Effector memory CD8-positive, alpha-beta T cell (primary cell): ENCODE measurements around the gene CHST4.

Source experiments
- ATAC-seq: fragments of 150-1000 bp; cut with Tn5 transposase; replicated peaks from 2 replicates; pipeline ENCODE4 v1.10.0; 2021; ENCODE audit warnings: mild to moderate bottlenecking, moderate library complexity
- DNase-seq, 3 experiments: peaks; one replicate each; pipeline ENCODE4 v3.0.0; 2021
- H3K27ac Mint-ChIP-seq, 2 donors: one replicate each; pipeline ENCODE4 v1.8.0; 2022; ENCODE audit warnings: mild to moderate bottlenecking in 2 of 2, mixed read lengths in 2 of 2, moderate library complexity in 2 of 2
- H3K27me3 Mint-ChIP-seq, 2 donors: one replicate each; pipeline ENCODE4 v1.8.0; 2022; ENCODE audit warnings: mixed read lengths in 2 of 2
- H3K36me3 Mint-ChIP-seq: one replicate; pipeline ENCODE4 v1.8.0; 2022; ENCODE audit warnings: mild to moderate bottlenecking, moderate library complexity, mixed read lengths; ENCODE audit not compliant: insufficient read depth
- H3K4me1 Mint-ChIP-seq, 2 donors: one replicate each; pipeline ENCODE4 v1.8.0; 2022; ENCODE audit warnings: low read depth in 2 of 2, mixed read lengths in 2 of 2
- H3K4me3 Mint-ChIP-seq, 2 donors: one replicate each; pipeline ENCODE4 v1.8.0; 2022; ENCODE audit warnings: mild to moderate bottlenecking in 2 of 2, mixed read lengths in 2 of 2, moderate library complexity in 2 of 2
- H3K9me3 Mint-ChIP-seq, 2 donors: one replicate each; pipeline ENCODE4 v1.8.0; 2022; ENCODE audit warnings: mixed read lengths in 2 of 2
- total RNA-seq, 9 experiments: gene quantifications; one replicate each; lab custom pipeline; 2026; lab: John Stamatoyannopoulos, UW

CHST4 gene
- 0 to 0.06 (median 0) reads per million in 9 experiments for total RNA-seq

DNA sequence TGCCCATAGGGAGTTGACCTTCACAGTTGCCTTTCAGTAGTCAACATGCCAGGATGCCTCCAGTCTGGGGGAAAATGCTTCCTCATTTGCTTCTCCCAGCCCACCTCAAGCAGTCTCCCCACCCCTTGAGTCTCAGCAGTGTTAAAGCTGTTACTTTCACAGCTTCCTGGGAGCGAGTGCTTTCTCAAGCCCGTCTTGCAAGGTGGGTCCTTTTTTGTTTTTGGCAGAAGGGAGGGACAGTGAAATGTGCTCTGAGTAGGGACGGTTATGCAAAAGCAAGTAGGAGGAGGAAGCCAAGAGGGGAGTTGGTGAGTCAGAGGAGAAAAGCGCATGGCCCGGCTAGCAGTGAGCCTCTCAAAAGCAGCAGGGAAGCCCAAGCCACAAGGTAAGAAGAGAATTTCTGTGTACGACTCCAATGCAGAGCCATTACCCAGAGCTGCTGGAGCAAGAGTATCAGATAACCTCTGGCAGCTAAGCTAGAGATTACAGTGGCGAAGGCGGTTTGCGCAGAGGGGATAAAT, at the start of gene CHST4:
CHST4 (plus strand) TSS at position 316 of the 521 bp plus-strand sequence. CDS start 10,252 bp downstream, outside the sequence.
- Mint-ChIP-seq H3K27me3 (peaks cover 47 to 81% of the 10 kb centered on the region in 2 donors), H3K4me1 (no peaks in the 10 kb centered on the region), H3K36me3 (no peaks in the 10 kb centered on the region), H3K27ac (no peak within 1 kb of the TSS), H3K9me3 (no peaks in the 10 kb centered on the region), H3K4me3 (no peak within 1 kb of the TSS)
- no peak for DNase-seq
- ATAC-seq, result no peak

DNA sequence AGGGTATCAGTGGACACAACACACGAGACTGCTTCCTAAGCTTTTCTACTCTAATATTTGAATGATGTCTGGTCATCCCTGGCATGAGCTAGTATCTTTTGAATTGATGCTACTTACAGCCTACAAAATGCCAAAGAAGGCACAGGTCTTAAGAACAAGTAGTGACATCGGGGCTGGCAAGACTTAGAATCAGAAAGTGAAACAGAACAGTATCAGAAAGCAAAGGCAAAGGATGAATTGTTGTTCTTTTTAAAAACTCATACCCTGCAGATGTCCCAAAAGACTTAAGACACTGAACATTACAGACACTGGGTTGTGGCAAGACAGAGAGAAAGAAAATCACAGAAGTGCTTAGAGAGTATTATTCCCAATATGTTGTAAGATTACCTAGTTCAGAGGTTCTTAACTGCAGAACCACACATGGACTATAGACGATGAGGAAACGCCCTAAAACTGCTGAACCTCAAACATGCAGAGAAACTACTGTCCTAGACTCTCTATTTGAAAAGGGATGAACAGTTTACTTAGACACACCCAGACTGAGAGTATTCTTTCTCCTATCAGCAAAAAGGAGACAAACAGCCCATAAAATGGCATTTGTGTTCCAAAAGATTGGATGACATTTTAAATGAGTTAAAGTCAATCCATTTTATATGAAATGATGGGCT, 49.6 kb upstream of the CHST4 start:
- no peak overlapping the region for H3K27ac Mint-ChIP-seq
- no peaks in the 10 kb centered on the region for H3K36me3 Mint-ChIP-seq
- no peak for ATAC-seq

DNA sequence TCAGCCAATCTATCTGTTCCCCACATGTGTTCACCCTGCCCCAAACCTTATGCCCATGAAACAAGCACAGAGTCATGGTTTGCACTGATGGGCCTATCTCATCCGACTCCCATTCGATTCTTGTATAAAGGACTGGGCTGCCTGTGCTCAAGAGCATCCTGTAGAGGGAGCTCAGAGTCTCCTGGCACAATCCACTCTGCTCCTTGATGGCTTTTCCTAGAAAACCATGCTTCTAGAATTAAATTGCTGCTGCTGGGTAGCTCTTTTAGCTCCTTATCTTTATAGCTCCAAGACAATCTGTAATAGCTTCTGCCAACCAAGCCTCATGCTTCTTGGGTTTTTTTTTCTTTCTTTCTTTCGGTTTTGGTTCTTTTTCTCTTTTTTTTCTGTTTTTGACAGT, 46.8 kb upstream of the CHST4 start:
- H3K4me1 Mint-ChIP-seq, result peaks cover 7 to 8% of the 10 kb centered on the region in 2 donors
- H3K36me3 Mint-ChIP-seq, result peaks cover 4% of the 10 kb centered on the region
- ATAC-seq (no peak), DNase-seq (no peak)
- no peaks in the 10 kb centered on the region for H3K9me3 Mint-ChIP-seq
- no peak overlapping the region for H3K27ac Mint-ChIP-seq
- H3K27me3 Mint-ChIP-seq, result no peaks in the 10 kb centered on the region
- no peak overlapping the region for H3K4me3 Mint-ChIP-seq

More for the DNA sequence above, 49.6 kb upstream of the CHST4 start:
- Mint-ChIP-seq H3K9me3 (no peaks in the 10 kb centered on the region), H3K27me3 (no peaks in the 10 kb centered on the region), H3K4me3 (no peak overlapping the region), H3K4me1 (no peaks in the 10 kb centered on the region)
- DNase-seq, result no peak

DNA sequence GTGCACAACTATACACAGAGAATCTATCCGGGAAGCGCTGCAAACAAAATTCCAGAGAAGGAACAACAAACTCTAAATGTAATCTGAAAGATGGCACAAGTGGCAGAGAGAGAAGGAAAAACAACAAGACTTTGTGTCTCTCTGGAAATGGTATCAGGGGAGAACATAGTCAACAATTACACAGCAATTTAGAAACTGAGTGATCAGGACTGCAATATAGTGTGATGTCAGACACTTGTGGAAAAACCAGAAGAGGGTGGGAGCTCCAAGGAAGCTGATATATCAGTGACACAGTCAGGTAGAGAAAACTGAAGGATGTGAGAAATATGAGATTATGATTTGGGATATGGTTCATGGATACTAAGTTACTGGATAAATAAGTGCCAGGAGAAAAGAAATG, 45.3 kb upstream of the CHST4 start:
- peaks cover 4% of the 10 kb centered on the region for H3K36me3 Mint-ChIP-seq
- no peak overlapping the region for H3K4me3 Mint-ChIP-seq
- no peaks in the 10 kb centered on the region for H3K9me3 Mint-ChIP-seq
- no peaks in the 10 kb centered on the region for H3K27me3 Mint-ChIP-seq
- no peak for DNase-seq
- ATAC-seq, result no peak
- H3K27ac Mint-ChIP-seq, result peak overlapping the region in 1 of 2 donors; percentile 0
- peaks cover 8 to 13% of the 10 kb centered on the region in 2 donors for H3K4me1 Mint-ChIP-seq

DNA sequence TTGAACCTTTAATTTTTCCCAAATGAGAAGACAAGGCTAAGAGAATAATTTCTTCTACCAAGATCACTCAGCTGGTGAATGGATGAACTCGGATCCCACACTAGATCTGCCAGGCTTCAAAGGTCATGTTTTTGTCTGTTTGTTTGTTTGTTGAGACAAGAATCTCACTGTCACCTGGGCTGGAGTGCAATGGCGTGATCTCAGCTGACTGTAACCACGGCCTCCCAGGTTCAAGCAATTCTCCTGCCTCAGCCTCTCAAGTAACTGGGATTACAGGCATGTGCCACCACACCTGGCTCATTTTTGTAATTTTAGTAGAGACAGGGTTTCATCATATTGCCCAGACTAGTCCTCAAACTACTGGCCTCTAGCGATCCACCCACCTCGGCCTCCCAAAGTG, 43.7 kb upstream of the CHST4 start:
- ATAC-seq (no peak), DNase-seq (no peak)
- H3K36me3 Mint-ChIP-seq, result peaks cover 4% of the 10 kb centered on the region
- H3K27ac Mint-ChIP-seq, result no peak overlapping the region
- peaks cover 3 to 7% of the 10 kb centered on the region in 2 donors for H3K27me3 Mint-ChIP-seq
- H3K4me1 Mint-ChIP-seq, result peaks cover 8 to 13% of the 10 kb centered on the region in 2 donors
- H3K4me3 Mint-ChIP-seq, result no peak overlapping the region
- H3K9me3 Mint-ChIP-seq, result no peaks in the 10 kb centered on the region

DNA sequence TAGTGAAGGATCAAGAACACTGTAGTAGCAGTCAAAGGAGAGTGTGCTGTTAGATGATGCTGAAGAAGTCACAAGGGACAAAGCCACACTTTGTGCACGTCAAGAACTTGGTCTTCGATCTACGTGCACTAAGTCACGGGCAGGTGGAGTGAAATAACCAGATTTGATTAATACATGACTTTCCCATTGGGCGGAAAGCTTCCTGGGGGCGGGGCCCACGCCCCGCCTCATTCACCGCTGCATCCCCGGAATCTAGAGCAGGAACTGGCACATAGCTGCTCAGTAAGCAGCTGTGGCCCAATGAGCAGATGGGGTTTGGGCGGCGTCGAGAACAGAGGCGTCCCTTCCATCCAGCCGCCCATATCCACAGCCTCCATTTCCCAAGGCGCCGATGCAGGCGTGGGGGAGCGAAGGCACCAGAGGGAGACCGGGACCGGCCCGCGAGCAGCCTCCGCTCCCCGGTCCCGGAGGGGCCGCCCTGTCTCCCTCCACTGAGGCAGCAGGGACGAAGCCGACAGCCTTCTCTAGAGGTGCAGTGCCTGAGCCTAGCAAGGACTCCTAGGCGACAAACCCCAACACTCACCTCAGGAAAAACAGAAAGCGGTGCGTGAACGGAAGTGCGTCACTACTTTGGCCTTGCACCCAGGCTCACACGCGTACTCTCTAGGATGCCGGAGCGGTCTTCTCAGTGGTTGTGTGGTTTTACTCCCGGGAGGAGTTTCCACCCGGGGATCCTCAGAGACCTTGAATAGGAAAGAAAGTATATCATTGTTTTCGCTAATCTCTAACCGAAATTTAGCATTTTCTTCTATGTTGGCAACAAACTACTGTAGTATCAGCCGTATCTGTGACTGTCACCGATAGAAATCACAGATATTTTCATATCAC, 42.0 kb upstream of the CHST4 start:
- ATAC-seq (peak; percentile 83), DNase-seq (peak; percentile 73 to 75 (median 74))
- peak overlapping the region; percentile 87 to 94 for H3K27ac Mint-ChIP-seq
- peak overlapping the region; percentile 83 to 87 for H3K4me3 Mint-ChIP-seq
- H3K4me1 Mint-ChIP-seq, result peaks cover 8 to 13% of the 10 kb centered on the region in 2 donors
- H3K36me3 Mint-ChIP-seq, result peaks cover 7% of the 10 kb centered on the region
- no peaks in the 10 kb centered on the region for H3K9me3 Mint-ChIP-seq
- peaks cover 7 to 12% of the 10 kb centered on the region in 2 donors for H3K27me3 Mint-ChIP-seq

DNA sequence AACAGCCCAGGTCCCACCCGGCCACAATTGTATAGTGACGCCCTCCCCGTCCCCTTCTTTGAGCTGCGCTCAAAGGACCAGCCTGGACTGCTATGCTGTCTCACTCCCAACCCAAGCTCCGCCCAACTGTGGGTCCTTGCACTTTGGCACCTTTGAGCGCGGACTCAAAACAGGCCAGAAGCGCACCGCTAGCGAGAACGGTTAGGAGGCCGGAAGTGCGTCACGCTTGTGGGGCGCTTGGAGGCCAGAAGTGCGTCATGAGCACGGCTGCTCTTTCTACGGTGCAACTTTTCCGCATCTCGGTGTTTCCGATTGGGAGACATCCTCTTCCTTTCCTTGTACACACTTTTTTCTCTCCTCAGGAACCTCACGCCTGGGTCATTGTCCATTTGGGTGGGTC, 37.1 kb upstream of the CHST4 start, which contains the start of gene ZNF19:
ZNF19 (minus strand) TSS at position 203 of the 400 bp plus-strand sequence. CDS start 7,210 bp downstream, outside the sequence.
- Mint-ChIP-seq H3K4me1 (peaks cover 2 to 6% of the 10 kb centered on the region in 2 donors), H3K9me3 (no peaks in the 10 kb centered on the region), H3K36me3 (peaks cover 5% of the 10 kb centered on the region), H3K4me3 (no peak within 1 kb of the TSS), H3K27ac (no peak within 1 kb of the TSS), H3K27me3 (peaks cover 7 to 12% of the 10 kb centered on the region in 2 donors)
- DNase-seq, result no peak
- ATAC-seq, result no peak

DNA sequence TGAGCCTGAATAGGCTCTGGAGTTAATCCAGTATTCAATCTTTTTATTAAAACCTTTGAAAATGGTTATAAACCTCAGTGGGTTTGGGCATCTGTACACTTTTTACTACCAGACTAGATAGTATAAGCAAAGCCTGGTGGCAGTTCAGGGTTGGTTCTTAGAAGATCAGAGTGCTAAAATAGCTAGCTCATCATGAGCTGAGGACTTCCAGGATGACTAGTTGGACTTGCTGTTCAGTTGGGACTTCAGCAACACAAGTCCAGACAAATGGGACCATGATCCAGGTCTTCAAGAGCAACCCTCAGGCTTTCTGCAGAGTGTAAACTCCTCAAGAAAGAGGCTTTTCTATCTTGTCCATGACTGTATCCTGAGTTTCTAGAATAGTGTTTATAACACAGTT, 35.9 kb upstream of the CHST4 start:
- no peak overlapping the region for H3K27ac Mint-ChIP-seq
- H3K9me3 Mint-ChIP-seq, result no peaks in the 10 kb centered on the region
- no peak overlapping the region for H3K4me3 Mint-ChIP-seq
- H3K36me3 Mint-ChIP-seq, result peaks cover 2% of the 10 kb centered on the region
- peaks cover 7 to 12% of the 10 kb centered on the region in 2 donors for H3K27me3 Mint-ChIP-seq
- DNase-seq, result no peak
- no peak for ATAC-seq
- no peaks in the 10 kb centered on the region for H3K4me1 Mint-ChIP-seq

DNA sequence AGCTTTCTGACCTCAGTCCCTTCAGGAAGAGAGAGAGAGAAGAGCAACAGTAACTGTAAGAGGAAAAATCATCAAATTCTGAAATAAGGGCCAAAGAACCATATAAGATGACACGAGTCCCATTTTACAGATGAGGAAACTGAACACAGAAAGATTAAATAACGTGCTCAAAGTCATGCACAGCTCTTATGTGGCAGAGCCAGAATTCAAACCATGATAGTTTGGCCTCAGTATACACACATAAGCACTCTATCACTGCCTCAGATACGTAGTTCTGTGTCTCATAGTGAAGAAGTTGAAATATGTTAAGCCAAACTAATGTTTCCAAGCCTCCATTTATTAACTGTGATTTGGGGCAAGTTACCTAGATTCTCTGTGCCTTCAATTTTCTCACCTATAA, 35.2 kb upstream of the CHST4 start:
- peaks cover 2% of the 10 kb centered on the region for H3K36me3 Mint-ChIP-seq
- no peak overlapping the region for H3K27ac Mint-ChIP-seq
- DNase-seq (no peak), ATAC-seq (no peak)
- no peaks in the 10 kb centered on the region for H3K4me1 Mint-ChIP-seq
- peaks cover 7 to 12% of the 10 kb centered on the region in 2 donors for H3K27me3 Mint-ChIP-seq
- H3K9me3 Mint-ChIP-seq, result no peaks in the 10 kb centered on the region
- no peak overlapping the region for H3K4me3 Mint-ChIP-seq

DNA sequence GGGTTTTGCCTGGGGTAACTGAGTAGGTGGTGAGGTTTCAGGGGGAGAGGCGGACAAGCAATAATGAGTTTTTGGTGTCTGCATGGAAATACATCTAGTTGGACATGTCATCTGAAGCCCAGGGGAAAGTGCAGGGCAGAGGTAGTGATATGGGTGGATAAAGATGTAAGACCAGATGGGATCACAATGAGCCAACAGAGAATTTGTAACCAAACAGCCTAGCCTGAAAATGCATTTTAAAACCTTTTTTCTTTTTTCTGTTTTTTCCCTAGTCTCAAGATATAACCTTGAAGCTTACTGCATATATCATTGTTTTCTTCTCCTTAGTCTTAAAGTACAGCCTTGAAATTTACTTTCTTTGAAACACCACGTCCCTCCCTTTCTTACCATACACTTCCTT, 33.4 kb upstream of the CHST4 start:
- DNase-seq (no peak), ATAC-seq (no peak)
- no peaks in the 10 kb centered on the region for H3K9me3 Mint-ChIP-seq
- H3K4me3 Mint-ChIP-seq, result no peak overlapping the region
- no peaks in the 10 kb centered on the region for H3K4me1 Mint-ChIP-seq
- no peak overlapping the region for H3K27ac Mint-ChIP-seq
- peaks cover 2% of the 10 kb centered on the region for H3K36me3 Mint-ChIP-seq
- H3K27me3 Mint-ChIP-seq, result peaks cover 1 to 3% of the 10 kb centered on the region in 2 donors

DNA sequence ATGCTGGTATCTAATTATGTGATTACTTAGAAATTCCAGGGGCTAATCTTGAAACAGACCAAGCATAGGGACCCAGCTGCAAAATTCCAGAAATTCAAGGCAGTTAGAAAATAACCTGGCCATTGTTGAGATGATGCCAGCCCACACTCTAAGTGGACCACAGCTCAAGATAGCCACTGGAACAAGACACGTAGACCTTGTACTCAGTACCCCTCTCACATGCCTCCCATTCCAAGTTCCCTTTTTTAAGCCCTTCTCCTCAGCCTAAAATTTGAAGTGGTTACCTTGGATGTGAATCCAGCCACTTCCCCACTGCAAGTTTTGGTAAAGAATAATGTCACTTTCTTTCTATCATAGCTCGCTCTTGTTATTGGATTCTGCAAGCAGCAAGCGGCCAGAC, 33.0 kb upstream of the CHST4 start:
- Mint-ChIP-seq H3K4me3 (no peak overlapping the region), H3K36me3 (peaks cover 2% of the 10 kb centered on the region), H3K27ac (no peak overlapping the region), H3K9me3 (no peaks in the 10 kb centered on the region), H3K4me1 (no peaks in the 10 kb centered on the region), H3K27me3 (peaks cover 0 to 1% of the 10 kb centered on the region in 2 donors)
- DNase-seq (no peak), ATAC-seq (no peak)

DNA sequence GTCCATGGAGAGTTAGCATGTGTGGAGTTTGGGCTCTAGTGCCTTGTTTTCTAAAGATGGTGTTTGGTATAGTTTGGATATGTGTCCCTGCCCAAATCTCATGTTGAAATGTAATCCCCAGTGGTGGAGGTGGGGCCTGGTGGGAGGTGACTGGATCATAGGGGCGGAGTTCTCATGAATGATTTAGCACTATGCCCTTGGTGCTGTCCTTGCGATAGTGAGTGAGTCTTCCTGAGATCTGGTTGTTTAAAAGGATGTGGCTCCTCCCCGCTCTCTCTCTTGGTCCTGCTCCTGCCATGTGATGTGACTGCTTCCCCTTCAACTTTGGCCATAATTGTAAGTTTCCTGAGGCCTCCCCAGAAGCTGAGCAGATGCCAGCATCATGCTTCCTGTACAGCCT, 28.2 kb upstream of the CHST4 start:
- peaks cover 3% of the 10 kb centered on the region for H3K36me3 Mint-ChIP-seq
- ATAC-seq, result no peak
- H3K4me1 Mint-ChIP-seq, result no peaks in the 10 kb centered on the region
- no peak overlapping the region for H3K4me3 Mint-ChIP-seq
- peaks cover 15 to 30% of the 10 kb centered on the region in 2 donors for H3K27me3 Mint-ChIP-seq
- no peaks in the 10 kb centered on the region for H3K9me3 Mint-ChIP-seq
- no peak overlapping the region for H3K27ac Mint-ChIP-seq
- DNase-seq, result no peak

DNA sequence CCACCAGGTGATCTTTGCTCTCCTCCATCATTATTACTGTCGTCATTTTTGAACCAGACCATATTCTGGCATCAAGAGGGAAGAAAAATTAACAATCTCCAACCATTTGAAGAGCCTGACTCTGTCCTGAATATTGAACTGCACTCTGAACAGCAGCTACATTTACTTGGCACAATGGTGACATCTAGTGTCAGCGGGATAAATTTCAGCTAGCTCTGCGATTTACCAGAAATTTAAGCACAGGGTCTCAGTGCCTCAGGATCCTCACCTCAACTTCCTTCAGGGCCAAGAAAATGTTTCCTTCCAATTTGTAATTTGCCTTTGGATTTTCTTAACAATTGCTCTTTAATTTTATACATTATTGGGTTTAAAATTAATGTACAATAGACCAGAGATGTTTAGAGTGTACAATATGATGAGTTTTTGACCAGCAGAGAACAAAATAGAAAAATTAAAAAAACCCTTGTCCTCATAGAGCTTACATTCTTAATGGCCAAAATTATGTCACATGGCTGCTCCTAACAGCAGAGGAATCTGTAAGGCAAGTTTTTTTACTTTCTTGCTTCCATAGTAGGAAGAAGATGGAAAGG, 26.4 kb upstream of the CHST4 start:
- Mint-ChIP-seq H3K4me1 (no peaks in the 10 kb centered on the region), H3K36me3 (peaks cover 3% of the 10 kb centered on the region), H3K4me3 (no peak overlapping the region), H3K9me3 (no peaks in the 10 kb centered on the region), H3K27ac (no peak overlapping the region), H3K27me3 (peaks cover 20 to 36% of the 10 kb centered on the region in 2 donors)
- ATAC-seq (peak; percentile 78), DNase-seq (peak; percentile 45 to 61 (median 57))
